NOMO-1 (cell line): ENCODE results near the gene UAP1L1.
"Not testable (repeated sequence)": the region's sequence is repeated elsewhere in the genome, so short reads cannot be mapped to it uniquely, and the experiment has no call there.

Experiments used
- DNase-seq, 2 experiments: peaks; one replicate each; lab custom pipeline; 2025; ENCODE audit not compliant: unreplicated experiment in 2 of 2; lab: John Stamatoyannopoulos, UW

UAP1L1 gene

DNA sequence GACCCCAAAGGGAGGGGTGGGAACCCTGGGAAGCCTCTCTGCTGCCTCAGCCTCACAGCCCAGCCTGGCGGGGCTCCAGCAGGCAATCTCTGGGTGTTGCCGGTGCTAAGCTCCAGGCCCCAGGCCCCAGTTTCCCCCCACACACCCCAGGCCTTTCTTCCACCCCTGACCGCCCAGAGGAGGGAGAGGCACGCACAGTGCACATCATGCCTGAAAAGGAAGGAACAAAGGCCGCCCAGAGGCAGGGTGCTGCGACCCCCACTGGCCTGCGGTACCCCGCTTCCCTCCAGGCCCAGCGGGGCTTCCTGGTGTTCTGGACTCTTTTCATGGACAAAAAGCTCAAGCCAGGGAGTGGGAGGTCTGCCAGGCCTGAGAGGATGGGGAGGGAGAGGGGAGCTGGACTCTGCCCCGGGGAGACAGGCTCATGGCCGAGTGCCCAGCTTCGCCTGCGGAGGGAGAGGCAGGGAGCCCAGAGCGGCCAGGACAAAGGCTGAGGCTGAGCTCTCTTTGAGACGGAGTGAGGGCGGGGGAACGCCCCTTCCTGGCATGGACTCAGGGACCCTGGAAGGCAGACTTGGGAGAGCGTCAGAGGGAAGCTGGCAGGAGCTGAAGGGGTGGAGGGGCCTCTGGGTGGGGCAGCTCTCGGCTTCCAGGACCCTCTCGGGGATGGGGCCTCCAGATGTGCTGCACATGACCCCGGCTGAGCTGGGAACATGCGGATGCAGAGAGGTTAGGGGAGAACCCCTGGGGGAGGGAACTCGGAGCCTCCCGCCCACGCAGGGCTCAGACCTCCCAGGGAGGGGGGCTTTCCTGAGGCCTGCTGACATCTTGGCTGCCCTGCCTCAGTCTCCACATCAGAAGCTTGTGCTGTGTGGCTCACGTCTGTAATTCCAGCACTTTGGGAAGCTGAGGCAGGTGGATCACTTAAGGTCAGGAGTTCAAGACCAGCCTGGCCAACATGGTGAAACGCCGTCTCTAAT, 21.6 kb upstream of the UAP1L1 start:
- no peak for DNase-seq

GRCh38 chr9:137056739-137057415, 20.4 kb upstream of the UAP1L1 start:
- DNase-seq: no peak

DNA sequence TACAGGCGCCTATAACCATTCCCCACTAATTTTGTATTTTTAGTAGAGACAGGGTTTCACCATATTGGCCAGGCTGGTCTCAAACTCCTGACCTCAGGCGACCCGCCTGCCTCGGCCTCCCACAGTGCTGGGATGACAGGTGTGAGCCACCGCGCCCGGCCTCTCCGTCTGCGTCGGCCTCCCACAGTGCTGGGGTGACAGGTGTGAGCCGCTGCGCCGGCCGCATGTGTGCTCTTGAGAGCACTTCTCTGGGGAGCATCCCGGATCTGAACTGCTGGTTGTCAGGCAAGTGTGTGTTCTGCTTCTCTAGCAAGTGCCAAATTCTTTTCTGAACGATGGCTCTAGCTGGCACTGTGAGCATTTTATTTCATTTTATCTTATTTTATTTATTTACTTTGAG, 19.8 kb upstream of the UAP1L1 start:
- no peak for DNase-seq

DNA sequence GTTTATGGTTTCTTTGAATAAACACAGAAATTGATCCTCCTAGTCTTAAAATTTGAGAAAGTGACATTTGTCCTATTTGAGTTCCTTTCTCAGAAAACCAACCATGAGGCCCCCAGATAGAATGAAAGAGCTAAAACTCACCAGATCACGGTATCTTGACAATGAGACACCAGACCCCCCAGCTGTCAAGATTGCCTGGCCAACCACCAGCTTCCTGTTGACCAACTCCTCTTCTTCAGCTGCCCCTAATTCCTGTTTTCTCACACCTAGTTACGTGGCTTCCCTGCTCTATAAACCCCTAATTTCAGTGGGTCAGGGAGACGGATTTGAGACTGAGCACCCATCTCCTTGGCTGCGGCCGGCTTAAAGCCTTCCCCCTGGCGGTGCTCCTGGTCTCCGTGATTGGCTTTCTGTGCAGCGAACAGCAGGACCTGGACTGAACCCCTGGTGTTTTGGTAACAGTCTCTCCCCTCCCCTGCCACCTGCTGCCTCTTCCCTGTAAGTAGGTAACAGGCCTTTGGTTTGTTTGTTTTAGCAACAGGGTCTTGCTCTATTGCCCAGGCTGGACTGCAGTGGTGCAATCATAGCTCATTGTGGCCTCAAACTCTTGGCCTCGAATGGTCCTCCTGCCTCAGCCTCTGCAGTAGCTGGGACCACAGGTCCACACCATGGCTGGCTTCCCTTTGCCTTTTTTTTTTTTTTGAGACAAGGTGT, 18.6 kb upstream of the UAP1L1 start:
- DNase-seq: peak; percentile 32 to 68

DNA sequence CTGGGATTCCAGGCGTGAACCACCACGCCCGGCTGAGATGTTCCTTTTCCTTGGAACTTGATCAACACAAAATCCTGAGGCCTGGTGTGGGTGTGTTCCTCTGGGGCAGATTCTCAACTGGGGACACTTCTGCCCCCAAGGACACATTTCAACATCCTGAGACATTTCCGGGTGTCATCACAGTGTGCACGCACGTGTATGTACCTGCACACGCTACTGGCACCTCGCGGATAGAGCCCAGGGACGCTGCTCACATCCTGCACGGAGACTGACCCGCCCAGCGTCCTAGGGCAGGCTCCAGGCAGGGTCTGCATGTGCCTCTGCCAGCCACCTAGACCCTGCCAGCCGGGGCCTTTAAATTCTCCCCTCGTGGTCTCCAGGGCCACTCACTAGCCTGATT, 14.9 kb upstream of the UAP1L1 start:
- no peak for DNase-seq

DNA sequence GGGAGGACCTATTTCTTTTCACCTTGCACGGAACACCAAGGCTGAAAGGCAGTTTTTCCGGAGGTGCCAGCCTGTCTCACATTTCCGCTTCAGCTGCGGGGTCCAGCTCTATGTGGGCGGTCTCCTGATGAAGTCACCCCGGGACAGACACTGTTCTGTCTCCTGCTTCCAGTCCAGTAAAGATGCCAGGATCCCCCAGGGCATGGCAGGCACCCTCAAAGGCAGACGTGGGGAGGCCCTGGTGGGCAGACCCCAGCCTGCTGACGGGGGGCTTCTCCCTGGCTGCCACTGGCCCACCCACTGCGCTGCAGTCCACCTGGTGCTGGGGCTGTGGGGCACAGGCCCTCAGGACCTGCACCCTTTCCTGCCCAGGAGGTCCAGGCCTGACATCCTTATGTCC, 14.5 kb upstream of the UAP1L1 start:
- DNase-seq: not testable (repeated sequence)

DNA sequence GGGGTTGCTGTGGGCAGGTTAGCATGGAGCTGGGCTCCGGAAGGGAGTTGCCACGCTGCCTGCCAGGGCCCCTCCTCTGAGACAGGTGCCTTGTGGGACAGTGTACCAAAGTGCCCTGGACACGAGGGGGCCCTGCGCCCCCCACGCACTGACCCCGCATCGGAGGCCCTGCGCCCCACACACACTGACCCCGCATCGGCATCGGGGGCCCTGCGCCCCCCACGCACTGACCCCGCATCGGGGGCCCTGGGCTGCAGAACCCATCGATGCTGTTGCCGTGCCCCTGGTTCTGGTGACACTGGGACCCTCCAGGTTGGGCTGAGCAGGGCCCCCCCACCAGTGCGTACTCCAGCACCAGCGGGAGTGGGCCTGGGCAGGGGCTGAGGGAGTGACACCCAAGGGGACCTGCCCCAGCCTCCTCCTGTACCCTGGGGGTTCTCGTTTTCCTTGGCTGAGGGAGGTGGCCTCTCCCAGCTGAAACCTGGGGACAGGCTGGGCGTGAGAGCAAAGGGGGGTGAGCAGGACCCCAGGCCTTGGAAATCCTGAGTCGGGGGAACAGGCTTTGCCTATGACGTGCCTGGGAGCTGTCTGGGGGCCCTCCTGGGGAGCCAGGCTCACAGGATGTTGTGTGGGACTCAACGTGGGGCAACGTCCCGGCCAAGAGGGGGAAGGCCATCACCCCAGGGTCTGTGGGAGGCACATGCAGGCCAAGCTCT, 13.8 kb upstream of the UAP1L1 start:
- DNase-seq: no peak

DNA sequence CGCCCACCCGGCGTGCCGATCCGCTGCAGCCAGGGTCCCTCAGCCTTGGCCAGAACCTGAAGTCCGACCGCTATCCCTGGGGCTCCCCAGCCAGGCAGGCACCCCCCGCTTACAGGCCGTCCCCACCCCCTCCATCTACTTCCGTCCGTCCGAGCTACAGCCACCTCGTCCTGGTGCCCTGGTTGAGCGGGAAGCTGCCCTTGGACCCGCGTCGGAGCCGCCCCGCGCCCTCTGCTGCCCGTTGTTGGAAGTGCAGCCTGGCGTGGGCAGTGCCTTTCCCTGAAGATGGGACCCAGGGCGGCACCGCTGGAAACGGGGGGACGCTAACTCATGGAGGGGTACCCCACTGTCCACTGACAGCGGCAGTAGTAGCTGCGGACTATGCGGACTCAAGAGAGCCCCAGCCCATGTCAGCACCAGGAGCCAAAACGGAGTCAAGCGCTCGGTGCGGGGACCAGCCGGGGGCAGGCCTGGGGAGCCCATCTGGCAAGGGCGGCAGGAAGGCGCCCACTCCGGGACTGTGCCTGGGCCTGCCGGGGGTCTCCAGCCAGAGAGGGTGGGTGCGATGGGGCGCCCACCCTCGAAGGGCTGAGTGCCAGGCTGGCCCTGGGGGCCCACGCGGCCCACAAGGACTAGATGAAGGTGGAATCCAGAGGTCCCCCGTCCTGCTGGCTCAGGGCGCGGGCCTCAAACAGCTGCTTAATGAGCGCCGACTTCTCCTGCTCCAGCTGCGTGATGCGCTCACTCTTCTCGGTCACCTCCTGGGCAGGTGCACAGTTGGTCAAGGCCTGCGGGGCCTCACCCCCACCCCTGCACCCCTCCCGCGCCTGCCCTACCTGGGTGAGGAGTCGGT, 13.1 kb upstream of the UAP1L1 start:
- peak; percentile 32 to 74 for DNase-seq

DNA sequence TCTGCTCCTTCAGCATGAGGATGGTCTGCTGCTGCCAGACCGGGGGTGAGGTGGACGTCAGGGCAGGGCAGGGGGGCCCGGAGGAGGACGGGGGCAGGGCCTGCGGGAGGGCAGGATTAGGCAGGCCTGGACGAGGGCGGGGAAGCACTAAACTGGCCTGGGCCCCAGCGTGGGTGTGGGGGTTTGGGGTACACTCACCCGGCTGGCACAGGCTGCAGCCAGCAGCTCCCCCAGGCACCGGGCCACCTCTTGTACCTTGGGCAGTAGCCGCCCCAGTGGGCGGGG, 12.5 kb upstream of the UAP1L1 start:
- DNase-seq: no peak

- no peak for DNase-seq
Observed at GRCh38 chr9:137065336-137065967, 11.9 kb upstream of the UAP1L1 start.

GRCh38 chr9:137066096-137066861, 11.0 kb upstream of the UAP1L1 start:
- no peak for DNase-seq

DNA sequence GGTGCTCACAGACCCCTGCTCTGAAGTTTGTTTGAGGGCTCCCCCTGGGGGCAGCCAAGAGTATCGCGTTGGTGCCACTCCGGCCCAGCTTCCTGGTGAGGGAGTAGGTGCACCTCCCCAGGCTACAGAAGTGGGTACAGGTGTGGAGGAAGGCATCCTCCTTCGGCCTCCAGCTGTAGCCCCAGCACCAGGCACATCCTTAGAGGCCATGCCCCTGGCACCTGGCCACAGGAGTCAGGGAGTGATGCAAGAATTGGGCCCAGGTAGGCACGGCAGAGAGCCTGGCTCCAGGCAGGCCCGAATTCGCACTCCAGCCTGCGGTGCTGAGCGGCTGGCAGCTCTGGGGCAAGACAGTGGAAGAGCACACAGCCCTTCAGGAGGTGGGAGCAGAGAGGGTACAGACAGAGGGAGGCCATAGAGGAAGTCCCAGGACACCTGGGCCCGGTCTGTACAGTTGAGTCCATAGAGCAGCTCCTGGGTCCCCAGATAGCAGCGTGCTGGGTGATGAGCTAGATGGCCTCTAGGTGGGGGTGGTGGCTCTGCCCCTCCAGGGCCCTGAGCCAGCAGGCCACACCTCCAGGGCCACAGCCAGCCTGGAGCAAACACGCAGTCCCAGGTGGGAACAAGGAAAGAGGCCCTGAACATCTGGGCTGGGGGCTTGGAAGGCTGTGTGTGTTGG, 9.3 kb upstream of the UAP1L1 start:
- DNase-seq: peak; percentile 78 to 83

DNA sequence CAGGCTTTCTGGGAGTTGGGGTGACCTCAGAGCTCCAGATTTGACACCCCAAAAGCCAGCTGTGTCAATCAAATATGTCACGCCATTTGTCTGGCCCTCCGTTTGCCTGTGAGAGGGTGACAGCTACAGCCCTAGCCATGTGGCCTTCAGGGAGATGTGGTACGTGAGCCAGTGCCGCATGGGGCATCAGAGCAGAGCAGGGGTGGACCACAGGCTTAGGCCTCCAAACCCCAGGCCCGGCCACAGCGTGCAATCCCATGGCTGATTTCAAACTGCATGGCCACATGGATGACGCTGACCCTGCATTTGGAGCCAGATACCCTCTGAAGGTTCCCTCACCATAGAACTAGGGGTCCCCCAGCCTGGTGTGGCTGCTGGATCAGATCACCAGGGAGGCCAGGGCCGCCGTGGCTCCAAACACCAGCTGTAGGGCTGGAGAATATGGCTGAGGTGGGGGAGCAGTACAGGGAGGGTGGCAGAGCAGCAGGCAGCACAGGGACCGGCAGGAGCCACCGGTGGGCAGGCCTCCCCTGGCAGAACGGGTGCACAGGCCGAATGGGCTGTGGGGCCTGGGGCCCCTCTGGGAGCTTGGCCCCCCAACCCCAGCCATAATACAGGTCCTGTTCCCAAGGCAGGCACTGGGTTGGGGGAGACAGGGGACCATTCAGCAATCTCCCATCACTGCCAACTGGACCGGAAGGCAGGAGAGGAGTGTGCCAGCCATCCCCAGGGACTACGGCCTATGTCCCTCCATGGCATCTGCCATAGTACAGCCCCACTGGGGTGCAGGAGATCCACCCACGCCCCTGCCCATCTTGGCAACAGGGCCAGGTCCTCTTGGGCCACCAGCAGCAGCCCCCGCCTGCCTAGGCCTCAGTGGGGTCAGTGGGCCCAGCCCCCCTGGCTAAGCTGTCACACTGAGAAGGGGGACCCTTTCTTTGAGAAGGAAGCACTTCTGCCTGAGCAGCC, 8.5 kb upstream of the UAP1L1 start:
- no peak for DNase-seq

GRCh38 chr9:137069508-137070091, 7.7 kb upstream of the UAP1L1 start:
- DNase-seq: no peak

DNA sequence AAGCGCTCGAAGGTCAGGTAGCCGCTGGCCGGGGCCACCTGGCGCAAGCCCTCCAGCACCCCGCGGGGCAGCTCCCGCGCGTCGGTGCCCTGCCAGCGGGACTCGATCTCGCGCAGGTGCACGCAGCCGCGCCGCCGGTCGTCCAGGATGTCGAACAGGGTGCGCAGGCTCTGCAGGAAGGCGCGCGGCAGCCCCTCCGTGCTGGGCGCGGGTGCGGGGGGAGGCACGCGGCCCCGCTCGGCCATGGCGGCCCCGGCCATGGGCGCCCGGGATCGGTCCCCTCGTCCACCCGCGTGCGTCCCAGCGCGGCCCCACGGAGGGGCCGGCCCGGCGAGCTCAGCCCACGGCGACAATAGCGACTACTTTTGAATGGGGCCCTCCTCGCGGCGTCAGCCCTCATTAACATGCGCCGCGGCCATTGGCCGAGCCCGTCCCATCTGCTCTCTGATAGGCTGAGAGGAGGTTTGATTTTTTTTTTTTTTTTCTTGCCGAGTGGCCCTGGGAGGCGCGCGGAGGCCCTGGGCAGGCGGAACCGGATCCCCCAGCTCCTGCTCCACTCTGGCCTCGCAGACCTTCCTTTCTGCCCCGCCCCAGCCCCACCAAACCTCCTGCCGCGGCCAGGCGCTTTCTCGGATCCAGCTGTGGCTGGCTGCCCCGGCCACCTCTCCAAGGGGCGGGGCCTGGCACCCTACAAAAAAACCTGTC, 7.0 kb upstream of the UAP1L1 start, which contains the start of gene SAPCD2:
TSS of gene SAPCD2 (minus strand) at position 357 of the 705 bp plus-strand sequence. CDS start at position 260, 97 bp downstream.
- peak; percentile 98 to 99 for DNase-seq

DNA sequence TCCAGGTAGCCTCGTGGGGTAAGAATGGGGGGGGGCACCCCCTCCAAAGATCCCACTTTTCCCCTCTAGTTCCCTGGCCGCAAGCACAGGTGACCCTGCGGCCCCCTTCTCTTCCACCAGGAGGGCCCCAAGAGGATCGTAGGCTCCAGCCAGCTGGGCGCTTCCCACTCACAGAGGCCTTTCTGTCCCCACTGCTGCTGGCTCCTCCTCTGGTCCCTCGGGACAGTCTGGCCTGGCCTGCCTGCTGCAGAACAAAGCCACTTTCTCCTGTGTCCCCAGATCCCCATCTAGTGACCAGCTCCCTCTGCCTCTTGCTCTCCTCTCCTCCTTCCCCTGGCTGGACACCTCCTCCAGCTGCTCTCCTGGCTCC, 6.4 kb upstream of the UAP1L1 start:
- DNase-seq: peak; percentile 40 to 75
